HG03442 (cell line): ENCODE data around the gene TMEM181.
"Not testable (repeated sequence)": the region's sequence is repeated elsewhere in the genome, so short reads cannot be mapped to it uniquely, and the experiment has no call there.

Experiments used
- ATAC-seq: cut with Tn5 transposase; IDR thresholded peaks from one replicate; pipeline ENCODE4 v1.9.1; 2021; ENCODE audit warnings: mild to moderate bottlenecking, moderate library complexity; ENCODE audit not compliant: unreplicated experiment

The TMEM181 gene

DNA sequence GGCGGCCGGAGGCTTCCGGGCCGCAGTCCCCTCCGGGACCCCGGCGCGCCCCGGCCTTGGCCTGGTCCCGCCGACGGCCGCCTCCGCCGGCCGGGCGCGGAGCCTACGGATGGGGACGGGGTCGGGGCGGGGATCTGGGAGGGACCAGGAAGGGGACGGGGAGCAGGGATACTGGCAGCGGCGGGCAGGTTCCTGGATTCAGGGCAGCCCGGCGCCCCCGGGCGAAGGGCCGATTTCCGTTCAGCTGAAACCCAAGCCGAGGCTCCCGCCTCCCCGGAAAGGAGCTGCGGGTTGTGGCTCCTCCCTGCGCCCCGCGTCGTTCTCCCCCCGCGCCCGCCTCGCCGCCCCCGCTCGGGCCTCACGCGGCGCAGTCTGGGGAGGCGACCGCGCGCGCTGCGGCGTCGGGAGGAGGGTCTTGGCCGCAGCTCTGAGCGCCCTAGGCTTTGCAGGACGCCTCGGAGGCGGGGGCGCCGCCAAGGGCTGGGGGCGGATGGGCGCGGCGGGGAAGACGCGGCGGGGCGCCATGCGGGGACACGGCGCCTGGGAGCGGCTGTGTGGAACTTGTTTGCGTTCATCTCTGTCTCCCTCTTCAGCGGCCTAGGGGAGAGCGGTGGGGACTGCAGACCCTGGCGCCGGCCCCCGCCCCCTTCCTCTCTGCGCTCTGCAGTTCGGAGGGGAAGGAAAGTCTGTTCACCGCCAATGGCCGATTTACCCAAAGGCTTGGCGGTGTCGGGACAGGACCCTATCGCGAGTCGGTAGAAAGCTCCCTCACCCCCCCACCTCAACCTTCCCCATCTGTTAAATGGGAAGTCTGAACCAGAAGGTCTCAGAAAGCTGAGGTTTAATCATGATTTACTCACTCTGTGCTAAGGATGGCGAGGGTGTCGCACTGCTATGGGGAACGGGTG, 22.7 kb upstream of the TMEM181 start:
- ATAC-seq = no peak

DNA sequence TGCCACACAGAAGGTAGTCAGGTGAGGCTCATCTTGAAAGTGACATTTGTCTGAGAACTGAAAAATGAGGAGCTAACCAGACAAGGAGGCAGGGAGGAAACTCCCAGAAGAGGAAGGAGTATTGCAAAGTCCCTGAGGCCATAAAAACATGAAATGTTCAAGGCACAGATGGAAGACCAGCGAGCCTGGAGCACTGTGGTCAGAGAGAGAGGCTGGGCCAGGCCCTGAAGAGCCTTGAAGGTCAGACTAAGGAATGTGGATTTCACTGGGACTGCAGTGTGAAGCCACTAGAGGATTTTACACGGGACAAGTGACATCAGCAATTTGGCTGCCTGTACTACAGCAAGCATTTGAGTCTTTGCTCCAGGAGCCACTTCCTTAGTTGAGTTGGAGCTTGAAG, 21.1 kb upstream of the TMEM181 start:
- no peak for ATAC-seq

DNA sequence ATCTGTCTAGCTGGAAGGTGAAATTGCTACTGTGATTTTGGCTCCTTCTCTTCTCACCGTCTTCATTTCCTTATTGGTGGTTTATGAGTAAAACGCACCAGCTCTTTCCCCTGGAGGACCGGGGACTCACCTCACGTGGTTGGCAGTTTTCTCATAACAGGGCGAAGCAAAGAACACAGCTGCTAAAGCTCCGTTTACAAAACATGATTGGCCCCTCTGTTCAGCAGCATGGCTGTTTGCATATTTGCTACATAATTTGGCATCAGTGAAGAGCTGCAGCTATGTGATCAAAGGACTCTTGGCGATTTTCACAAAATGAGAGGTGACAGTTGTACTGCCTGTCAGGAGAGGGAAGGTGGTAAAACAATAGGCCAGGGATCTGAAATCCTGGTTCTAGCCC, 20.5 kb upstream of the TMEM181 start:
- no peak for ATAC-seq

DNA sequence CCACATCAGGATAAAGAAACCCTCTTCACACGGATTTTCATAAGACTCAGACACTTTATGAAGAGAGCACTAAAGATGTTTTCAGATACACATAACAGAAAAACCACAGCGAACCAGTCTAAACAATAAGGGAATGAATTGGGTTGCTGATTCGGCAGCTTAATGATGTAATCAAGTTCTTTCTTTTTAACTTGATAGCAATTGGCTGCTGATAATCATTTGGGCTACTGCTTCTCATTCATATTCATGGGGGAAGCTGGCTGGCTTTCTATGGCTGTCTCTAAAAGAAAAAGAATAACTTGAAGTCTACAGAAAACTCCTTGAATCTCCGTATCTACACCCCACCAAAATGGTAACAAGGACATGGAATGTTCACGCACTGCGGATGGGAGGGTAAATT, 20.0 kb upstream of the TMEM181 start:
- ATAC-seq = no peak

DNA sequence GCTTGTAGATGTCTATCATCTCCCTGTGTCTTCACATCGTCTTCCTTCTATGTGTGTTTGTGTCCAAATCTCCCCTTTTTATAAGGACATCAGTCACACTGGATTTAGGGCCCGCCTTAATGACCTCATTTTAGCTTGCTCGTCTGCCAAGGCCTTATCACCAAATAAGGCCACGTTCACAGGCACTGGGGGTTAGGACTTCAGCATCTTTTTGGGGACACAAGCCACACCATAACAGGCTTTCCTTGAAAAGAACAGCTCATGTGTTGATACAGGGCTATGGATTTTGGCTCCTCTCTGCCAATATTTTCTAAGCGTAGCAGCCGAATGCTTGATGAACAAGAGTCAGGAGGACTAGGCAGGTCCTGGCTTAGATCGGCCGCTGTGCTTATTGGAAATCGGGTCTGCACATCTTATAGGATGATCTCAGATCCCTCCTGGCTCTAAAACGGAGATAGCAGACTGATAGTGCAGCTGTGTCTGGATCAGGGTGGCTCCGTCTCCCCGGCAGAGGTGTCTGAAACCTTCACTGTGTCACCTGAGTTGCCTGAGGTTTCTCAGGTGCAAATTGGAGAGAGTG, 16.2 kb upstream of the TMEM181 start:
- no peak for ATAC-seq

DNA sequence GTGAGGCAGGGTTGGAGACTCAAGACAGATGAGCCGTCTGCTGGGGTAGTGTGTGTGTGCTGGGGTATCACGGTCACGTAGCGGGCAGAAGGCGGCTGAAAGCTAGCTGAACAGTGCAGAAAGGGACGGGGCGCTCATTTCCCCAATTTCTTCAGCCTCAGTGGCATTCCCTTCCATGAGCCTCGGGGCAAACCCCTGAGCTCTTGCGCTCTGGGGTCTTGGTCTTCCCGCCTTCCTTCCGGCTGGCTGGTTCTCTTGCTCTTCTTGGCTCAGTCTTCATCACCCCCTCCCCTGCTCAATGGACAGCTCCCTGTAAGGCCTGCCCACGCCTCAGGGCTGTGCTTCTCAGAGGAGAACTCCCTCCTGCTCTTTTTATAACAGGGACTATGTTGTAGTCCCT, 15.5 kb upstream of the TMEM181 start:
- ATAC-seq = no peak

DNA sequence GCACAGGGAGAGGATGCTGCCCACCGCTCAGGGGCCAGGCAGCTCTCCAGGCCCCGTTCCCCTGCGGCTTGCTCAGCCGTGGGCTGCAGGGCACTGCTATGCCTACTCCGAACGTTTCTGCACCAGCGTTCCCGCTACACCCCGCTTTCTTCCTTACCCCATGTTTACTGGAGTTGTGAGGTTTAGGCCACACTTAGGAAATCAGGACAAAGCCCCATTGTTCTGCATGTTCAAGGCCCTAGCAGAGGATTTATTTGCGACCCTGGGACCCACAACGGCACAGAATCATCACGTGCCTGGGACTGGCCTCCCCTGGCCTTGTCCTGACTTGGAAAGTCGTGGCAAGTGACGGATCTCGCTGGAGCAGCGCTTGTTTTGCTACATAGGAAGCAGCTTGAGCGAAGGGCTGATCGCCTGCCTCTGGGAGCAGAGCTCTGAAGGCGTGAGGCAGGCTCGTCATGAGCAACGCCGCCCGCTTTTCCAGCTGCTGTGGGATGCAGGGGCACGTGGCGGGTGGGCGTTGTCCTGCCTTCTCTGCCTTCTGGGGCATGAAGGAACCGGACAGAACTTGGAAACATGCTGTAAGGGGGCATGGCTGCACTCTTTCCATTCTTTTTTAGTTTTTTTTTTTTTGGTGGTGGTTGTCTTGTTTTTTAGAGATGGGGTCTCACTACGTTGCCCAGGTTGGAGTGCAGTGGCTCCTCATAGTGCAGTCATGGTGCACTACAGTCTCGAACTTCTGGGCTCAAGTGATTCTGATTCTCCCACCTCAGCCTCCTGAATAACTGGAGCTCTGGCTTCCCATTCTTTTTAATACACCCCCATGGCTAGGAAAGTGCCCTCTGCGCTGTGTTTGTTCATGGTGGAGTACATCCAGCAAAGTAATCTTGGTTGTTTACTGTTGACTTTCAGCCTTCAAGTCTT, 14.6 kb upstream of the TMEM181 start:
- ATAC-seq = no peak

DNA sequence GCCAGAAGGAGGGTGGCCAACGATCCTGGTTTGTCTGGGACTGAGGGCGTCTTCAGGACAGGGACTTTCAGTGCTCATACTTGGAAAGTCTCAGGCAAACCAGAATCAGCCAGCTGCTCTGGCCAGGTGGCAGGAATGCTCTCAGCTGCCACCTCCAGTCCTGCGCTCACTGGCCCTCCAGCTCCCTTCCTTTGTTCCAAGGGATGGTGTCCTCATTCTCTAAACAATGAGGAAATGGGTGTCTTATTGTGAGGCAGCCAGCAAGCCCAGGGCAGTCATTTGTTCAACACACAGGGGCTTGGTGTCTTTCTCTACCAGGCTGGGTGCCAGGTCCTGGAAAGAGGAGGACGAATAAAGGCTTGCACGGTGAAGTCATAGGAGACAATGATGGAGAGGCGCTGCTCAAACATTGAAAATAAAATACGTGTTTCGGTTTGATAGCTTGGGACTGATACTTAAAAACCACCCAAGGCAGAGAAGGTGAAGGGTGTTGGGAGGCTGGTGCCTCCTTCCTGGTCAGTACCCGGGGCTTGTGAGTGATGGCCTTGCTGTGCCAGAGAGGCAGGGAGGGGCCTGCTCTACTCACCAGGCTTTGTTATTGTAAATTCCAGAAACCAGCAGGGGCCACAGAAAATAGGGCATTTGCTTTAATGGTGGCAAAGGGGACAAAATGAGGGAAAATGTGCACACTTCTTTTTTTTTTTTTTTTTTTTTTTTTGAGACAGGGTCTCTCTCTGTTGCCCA, 11.3 kb upstream of the TMEM181 start:
- ATAC-seq = no peak

DNA sequence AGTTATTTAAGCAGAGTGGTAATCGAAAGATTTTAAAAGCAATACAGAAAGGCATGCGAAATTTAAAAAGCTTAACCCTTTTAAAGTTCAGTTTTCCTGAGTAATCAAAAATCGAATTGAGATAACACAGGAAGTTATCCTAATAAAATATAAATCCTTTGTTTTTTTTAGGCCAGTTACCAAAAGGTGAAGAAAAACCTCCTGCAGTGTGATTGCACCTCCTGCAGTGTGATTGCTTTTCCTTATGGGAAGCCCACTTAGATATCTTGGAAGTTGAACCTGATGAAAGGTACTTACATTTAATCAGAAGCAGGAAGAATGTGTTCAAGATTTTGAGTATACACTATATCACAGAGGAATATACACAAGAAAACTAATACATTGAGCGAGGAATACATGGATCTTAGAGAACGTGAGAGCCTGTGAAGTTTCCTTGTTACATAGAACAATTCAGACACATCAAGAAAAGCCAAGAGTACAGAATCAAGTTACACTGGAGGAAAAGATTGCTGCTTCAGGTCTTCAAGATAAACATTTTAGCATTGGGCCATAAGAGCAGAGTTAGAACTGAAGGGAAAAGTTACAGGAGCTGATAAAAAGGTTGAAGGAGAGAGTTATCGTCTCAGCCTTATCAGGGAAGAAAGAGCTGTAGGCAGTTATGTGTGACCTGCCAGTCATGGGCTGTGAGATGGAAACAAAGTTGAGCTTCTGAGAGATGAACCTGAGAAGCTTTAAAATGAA, 7.7 kb upstream of the TMEM181 start:
- no peak for ATAC-seq

DNA sequence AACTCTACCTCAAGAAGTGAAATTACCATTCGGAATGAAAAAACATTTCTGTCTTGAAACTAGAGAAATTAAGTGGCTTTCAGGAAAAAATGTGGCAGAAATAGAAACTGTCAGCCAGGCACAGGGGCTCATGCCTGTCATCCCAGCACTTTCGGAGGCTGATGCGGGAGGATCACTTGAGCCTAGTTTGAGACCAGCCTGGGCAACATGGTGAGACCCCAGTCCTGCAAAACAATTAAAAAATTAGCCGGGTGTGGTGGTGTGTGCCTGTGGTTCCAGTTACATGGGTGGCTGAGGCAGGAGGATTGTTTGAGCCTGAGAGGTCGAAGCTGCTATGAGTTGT, 7.1 kb upstream of the TMEM181 start:
- no peak for ATAC-seq

DNA sequence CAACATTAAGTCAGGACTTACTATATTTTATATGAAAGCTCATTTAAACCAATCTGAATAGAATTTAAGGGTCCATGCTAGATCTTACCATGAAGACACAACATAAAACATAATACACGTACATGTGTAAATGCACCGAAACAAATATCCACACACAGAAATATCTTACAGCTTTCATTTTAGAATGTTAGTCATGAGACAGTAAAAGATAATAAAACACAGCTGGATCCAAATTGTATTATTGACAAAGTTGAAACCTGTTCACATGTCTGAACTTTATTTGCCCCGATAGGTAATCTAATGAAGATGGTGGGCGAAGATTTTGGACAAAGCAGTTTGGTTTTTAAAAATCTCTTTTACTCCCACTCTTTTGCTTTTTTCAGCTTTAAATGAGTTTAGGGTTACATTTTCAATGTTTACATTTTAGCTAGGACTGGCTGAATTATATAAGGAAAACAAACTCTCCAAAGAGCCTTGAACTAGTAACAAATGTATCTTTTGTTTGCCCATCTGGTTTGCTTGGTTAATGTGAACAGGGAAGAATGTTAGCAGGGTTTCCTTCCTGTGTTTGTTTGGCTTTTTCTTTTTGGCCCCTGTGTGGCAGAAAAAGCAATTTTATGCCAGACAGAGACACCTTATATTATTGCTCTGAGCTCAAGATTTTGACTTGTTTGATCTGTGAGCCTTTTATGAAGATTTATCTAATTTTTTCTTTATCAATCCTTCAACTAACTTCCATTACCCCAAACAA, 5.1 kb upstream of the TMEM181 start:
- no peak for ATAC-seq

DNA sequence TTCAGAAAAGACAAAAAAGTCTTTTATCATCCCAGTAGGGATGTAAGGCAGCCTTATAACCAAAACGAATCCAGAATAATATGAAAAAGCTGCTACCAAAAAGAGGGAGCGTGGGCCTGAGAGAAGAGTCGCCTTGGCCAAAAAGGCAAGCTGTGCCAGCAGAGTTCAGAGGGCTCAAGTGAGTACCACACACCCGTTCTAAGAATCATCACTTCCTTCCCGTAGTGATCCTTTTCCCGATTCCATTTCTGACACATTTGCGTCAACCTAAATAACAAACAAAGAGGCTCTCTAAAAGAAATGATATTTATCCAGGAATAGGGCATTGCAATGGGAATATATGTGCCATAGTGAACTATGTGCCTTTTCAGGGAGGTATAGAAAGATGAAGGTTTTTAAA, 3.8 kb upstream of the TMEM181 start:
- ATAC-seq = no peak

DNA sequence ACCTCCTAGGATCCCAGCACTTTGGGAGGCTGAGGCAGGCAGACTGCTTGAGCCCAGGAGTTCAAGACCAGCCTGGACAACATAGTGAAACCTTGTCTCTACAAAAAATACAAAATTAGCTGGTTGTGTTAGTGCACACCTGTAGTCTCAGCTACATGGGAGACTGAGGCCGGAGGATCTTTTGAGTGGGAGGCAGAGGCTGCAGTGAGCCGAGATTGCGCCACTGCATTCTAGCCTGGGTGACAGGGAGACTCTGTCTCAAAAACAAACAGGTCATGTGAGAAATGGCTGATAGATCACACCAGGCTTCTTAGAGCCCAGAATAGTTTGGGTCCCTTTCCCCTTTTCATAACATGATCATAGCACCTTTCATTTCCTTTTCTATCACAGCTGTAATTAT, 2.8 kb upstream of the TMEM181 start:
- ATAC-seq = not testable (repeated sequence)

DNA sequence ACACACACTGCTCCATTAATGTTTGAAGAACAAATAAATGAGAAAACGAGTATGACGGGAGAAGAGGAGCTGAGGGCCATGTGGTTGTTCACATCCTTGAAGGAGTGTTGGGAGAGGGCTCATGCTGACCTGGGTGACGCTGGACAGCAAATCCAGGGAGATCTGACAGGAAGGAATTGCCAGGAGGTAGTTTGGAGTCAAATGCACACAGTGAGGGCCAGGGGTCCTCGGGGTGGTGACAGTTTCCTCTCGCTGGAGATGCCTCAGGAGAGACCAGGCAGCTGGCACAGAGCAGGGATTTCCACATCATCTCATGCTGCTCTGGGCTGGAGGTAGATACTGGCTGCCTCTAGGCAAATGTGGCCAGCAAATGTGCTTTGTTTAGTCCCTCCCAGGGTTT, 2.0 kb upstream of the TMEM181 start:
- ATAC-seq = no peak

DNA sequence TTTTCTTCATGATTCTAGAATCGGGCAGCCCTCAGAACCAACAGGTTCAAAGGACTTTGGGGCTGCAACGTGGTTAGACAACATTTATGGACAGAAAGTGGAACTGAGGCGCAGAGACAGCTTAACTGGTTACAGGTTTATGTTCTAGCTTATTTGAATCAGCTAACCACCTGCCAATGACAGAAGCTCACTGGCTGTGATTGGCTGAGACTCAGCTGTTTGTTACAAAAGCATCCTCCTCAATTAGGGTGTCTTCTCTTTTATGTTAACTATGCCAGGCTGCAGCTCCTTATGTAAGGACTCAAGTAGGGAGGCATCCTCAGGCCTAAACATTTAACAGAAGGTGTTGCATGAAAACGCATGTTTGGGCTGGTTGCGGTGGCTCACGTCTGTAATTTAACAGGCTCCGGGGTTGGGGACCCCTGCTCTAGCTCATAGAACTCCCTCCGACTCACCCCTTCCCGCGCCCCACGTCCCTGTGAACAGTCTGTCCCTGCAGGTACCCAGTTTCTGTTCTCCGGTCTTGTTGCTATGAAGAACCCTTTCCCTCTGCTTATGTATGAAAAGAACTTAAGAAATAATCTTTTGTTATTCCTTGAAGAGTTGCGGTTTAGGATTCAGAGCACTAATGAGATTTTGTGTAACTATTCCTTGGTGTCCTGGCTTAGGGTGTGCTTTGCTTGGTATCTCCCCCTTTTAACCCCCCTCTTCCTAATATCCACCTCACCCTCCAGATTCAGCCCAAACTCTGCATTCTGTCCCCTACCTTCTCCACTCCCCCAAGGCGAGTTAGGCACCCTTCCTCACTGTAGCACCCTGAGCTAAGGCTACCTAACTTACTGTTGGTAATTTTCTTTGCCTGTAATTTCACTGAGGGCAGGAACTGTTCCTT, 1.2 kb upstream of the TMEM181 start:
- no peak for ATAC-seq

DNA sequence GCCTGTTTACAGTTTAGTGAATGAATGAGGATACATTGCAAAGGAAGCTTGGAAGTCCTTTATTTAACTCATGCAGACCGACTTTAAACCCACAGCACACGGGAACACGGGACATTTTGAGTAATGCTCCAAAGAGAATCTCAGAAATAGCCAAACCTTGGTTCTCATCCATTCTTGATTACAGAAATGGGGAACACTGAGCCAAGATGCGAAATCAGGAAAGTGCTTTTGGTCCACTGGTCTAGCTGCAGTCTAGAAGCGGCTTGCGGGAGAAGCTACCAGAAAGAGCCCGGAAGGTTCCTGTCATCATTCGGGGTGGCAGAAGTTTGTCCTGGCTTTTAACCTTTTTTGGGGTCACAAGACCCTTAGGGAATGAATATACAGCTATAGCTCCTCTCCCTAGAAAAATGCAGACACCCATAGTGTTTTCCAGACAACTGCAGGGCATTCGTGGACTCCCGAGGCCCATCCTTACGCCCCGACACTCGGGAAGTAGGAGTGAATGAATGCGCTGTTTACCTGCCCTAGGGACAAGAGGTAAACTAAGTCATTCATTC, 475 bp upstream of the TMEM181 start:
- ATAC-seq = no peak

DNA sequence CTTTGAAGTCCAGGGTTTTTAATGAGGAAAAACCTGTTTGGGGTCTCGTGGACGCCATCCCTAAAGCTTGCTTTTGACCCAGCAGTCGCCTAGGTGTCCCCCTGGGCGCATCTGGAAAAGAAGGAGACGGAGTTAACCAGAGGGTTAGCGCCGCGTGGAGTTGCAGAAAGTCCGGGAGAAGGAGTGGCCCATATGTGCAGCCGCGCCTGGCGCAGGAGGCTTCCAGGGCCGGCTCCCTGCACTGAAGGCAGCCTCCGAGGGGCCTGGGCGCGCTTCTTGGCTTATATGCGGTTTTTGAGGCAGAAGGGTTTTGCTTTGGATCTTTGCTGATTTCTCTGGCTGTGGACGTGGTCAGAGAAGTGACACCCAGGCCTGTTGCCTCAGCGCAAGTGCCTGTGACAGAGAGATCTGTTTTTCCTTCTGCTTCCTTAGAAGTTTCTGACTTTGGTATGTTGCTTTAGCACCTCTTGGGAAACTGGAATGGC, 987 bp downstream of the TMEM181 start:
- no peak for ATAC-seq

DNA sequence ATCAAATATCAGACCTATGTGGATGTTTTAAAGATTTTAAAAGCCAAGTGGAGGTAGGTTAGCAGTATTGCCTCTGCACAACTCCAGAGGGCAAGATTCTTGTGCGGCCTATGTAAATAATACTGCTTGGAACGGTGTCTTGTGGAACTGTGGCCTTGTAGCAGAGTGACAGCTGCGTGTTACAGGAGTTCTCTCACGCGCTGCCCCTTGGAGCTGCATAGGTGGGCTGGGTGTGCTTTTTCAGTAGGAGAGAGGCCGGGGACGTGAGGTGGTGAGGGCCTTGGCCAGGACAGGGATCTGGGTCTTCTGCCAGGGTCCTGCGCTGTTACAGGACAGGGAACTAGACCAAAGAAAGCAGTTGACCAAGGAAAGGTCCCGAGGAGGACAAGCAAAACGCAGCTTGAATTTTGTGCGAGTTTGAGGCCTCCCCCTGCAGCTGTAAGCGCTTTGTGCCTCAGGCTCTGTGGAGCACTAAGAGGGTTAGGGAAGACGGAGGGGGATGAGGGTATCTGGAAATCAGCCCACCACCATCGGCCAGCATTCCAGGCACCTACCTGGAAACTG, 1.5 kb downstream of the TMEM181 start:
- ATAC-seq = no peak
